RWPE2 (cell line): Measurements from ENCODE around the gene RUNX3.

Experiments
- ATAC-seq: fragments of 200-7000 bp; cut with Tn5 transposase; 3 replicates; pipeline ENCODE4 v1.9.1; 2021; ENCODE audit warnings: low read depth
- DNase-seq: peaks from one replicate; pipeline ENCODE4 v3.0.0-alpha.2; 2020; ENCODE audit warnings: low spot score
- H3K27ac ChIP-seq: fragments of 450-650 bp; 2 replicates; pipeline ENCODE4 v1.5.1; 2017; ENCODE audit warnings: mild to moderate bottlenecking; ENCODE audit not compliant: poor library complexity, severe bottlenecking
- H3K27me3 ChIP-seq: fragments of 250-450 bp; sonication (Bioruptor Pico); 2 replicates; pipeline ENCODE4 v1.5.1; 2021; ENCODE audit warnings: mild to moderate bottlenecking, moderate library complexity; ENCODE audit not compliant: insufficient read depth, poor library complexity, severe bottlenecking
- H3K36me3 ChIP-seq: fragments of 250-450 bp; sonication (Bioruptor Pico); 2 replicates; pipeline ENCODE4 v1.5.1; 2020; ENCODE audit warnings: low read depth, mild to moderate bottlenecking, moderate library complexity
- H3K4me1 ChIP-seq: fragments of 250-450 bp; sonication (Bioruptor Pico); 2 replicates; pipeline ENCODE4 v1.5.1; 2021; ENCODE audit warnings: mild to moderate bottlenecking, moderate library complexity; ENCODE audit not compliant: insufficient read depth, poor library complexity, severe bottlenecking
- H3K4me3 ChIP-seq: fragments of 250-450 bp; sonication (Bioruptor Pico); 2 replicates; pipeline ENCODE4 v1.5.1; 2021; ENCODE audit warnings: mild to moderate bottlenecking, moderate library complexity; ENCODE audit not compliant: severe bottlenecking
- H3K9me3 ChIP-seq: fragments of 250-450 bp; sonication (Bioruptor Pico); 2 replicates; pipeline ENCODE4 v1.5.1; 2021; ENCODE audit warnings: mild to moderate bottlenecking, moderate library complexity; ENCODE audit not compliant: severe bottlenecking
- TF ChIP-seq, protein P1 (sequence below): fragments of 450-650 bp; IDR thresholded peaks from one replicate; pipeline ENCODE4 v1.5.1; 2017; ENCODE audit warnings: mild to moderate bottlenecking, moderate library complexity; ENCODE audit not compliant: poor library complexity, severe bottlenecking

Gene RUNX3

DNA sequence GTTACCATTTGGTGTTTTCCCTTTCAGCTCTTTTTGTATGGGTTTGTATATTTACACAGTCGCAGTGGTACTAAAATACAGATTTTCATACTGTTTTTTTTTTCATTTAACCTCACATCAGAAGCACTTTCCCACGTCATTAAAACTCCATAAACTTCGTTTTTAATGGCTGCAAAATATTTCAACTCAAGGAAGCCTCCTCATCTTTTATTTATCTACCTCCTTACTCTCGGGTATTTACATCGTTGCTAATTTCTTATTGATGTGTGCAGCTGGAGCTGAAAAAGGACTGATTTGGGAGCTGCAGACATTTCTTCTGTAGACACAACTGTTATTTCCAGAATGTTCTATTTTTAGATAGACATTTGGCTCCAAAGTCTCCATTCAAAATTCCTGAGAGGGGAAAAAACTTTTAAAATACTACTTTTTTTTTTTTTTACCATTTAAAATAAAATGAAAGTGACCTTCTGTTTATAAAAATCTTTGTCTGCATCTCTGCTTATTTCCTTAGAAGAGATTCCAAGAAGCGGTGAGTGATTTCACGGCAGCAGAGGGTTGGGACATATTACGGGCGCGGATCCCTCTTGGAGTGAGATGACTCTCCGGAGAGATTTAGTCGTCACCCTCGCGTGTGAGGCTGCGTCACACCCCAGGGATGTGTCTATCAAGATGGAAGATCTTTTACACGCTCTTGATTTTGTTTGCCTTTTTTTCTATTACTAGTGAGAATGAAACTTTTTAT lies 10.1 kb downstream of the RUNX3 start:
- H3K9me3 ChIP-seq, result no peaks in the 10 kb centered on the region
- no peaks in the 10 kb centered on the region for H3K4me1 ChIP-seq
- no peak for ATAC-seq
- no peaks in the 10 kb centered on the region for H3K36me3 ChIP-seq
- TF ChIP-seq, protein P1, sequence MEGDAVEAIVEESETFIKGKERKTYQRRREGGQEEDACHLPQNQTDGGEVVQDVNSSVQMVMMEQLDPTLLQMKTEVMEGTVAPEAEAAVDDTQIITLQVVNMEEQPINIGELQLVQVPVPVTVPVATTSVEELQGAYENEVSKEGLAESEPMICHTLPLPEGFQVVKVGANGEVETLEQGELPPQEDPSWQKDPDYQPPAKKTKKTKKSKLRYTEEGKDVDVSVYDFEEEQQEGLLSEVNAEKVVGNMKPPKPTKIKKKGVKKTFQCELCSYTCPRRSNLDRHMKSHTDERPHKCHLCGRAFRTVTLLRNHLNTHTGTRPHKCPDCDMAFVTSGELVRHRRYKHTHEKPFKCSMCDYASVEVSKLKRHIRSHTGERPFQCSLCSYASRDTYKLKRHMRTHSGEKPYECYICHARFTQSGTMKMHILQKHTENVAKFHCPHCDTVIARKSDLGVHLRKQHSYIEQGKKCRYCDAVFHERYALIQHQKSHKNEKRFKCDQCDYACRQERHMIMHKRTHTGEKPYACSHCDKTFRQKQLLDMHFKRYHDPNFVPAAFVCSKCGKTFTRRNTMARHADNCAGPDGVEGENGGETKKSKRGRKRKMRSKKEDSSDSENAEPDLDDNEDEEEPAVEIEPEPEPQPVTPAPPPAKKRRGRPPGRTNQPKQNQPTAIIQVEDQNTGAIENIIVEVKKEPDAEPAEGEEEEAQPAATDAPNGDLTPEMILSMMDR, result no peak
- no peak overlapping the region for H3K4me3 ChIP-seq
- H3K27me3 ChIP-seq, result peaks cover 6% of the 10 kb centered on the region
- H3K27ac ChIP-seq, result no peak overlapping the region
- DNase-seq, result no peak

DNA sequence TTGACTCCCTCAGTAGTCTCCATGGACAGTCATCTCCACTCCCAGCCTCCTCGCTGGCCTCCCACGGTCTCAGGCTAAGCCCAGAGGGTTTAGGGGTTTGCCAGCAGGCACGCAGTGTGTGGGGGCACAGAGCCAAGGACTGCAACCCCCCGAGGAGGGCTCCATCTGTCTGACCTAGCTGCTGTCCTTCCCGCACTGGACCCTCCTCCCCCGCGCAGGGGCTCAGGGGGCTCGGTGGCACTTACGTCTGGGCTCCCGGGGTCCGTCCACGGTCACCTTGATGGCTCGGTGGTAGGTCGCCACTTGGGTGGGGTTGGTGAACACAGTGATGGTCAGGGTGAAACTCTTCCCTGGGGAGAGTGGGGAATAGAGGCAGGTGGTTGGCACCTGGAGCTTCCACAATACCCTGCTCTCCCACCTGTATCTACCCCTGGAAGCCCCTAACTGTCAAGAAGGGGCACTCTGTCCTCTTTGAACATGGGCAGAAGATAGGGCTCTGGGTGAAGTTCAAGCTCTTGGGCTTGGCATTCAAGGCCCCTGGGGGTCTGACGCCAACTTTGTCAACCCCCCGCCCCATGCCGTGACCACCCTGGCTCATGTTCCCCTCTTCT lies 11.0 kb downstream of the RUNX3 start:
- TF ChIP-seq, protein P1, result no peak

DNA sequence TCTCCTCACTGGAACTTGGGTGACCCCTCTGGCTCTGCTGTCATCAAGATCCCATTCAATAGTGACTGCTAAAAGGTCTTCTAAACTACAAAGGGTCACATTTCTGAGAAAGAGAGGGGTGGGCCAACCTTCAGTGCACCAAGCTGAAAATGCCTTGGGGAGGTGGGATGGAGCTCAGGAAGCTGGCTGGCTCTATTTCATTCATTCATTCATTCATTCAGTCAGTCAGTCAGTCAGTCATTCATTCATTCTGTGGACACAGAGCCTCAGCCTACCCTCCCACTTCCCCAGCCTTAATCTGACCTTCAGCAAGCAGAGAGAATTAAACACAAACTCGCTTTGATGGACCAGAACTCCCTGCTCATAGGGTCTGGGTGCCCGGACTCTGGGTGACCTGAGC lies 11.7 kb downstream of the RUNX3 start:
- Histone ChIP-seq H3K36me3 (no peaks in the 10 kb centered on the region), H3K27ac (no peak overlapping the region), H3K4me1 (no peaks in the 10 kb centered on the region), H3K9me3 (no peaks in the 10 kb centered on the region), H3K27me3 (no peaks in the 10 kb centered on the region), H3K4me3 (no peak overlapping the region)
- DNase-seq, result no peak
- no peak for ATAC-seq
- TF ChIP-seq, protein P1, result no peak

More for the DNA sequence above, 11.0 kb downstream of the RUNX3 start:
- Histone ChIP-seq H3K27me3 (no peaks in the 10 kb centered on the region), H3K27ac (no peak overlapping the region), H3K36me3 (no peaks in the 10 kb centered on the region), H3K4me1 (no peaks in the 10 kb centered on the region), H3K4me3 (no peak overlapping the region), H3K9me3 (no peaks in the 10 kb centered on the region)
- ATAC-seq (no peak), DNase-seq (no peak)

DNA sequence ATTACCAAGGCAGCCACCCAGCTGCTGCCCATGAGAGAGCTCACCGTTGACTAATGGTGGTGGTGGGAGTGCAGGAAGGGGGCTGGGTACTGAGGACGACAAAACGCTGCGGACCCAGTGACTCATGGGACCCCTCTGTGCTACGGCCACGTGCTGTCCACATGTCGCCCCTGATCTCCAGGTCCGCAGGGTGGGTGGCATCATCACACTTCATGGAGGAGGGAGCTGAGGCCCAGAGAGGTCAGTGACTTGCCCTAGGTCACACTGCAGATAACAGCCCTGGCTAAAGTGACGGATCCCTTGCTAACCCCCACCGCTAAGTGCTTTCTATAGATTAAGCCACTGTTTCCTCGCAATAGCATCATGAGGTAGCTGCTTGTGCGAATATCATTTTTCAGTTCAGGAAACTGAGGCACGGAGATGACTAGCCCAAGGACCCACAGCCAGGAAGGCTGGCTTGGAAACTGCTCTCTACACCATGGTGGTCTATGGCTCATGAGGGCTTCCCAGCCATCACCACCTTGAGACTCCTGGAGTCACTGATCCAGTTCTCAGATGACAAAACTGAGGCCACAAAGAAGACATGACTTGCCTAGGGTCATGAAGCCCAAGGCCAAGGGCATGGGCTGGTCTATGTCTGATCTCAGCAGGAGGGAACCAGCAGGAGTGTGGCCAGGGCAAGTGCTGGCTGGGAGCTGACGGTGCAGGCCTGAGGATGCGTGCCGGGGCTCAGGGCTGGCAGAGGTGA lies 12.6 kb downstream of the RUNX3 start:
- Histone ChIP-seq H3K4me3 (no peak overlapping the region), H3K27ac (no peak overlapping the region), H3K27me3 (no peaks in the 10 kb centered on the region), H3K9me3 (no peaks in the 10 kb centered on the region), H3K36me3 (no peaks in the 10 kb centered on the region), H3K4me1 (no peaks in the 10 kb centered on the region)
- DNase-seq (no peak), ATAC-seq (no peak)
- TF ChIP-seq, protein P1, result no peak
